VCaP (cell line): ENCODE data around the gene LRRC27.

ENCODE experiments used
- H3K27ac ChIP-seq: fragments of 450-650 bp; 2 replicates; pipeline ENCODE4 v1.5.1; 2017
- TF ChIP-seq, protein P1 (sequence below): fragments of 450-650 bp; conservative IDR thresholded peaks from 2 replicates; pipeline ENCODE4 v1.5.1; 2017; ENCODE audit warnings: mild to moderate bottlenecking, moderate library complexity

LRRC27 gene

DNA sequence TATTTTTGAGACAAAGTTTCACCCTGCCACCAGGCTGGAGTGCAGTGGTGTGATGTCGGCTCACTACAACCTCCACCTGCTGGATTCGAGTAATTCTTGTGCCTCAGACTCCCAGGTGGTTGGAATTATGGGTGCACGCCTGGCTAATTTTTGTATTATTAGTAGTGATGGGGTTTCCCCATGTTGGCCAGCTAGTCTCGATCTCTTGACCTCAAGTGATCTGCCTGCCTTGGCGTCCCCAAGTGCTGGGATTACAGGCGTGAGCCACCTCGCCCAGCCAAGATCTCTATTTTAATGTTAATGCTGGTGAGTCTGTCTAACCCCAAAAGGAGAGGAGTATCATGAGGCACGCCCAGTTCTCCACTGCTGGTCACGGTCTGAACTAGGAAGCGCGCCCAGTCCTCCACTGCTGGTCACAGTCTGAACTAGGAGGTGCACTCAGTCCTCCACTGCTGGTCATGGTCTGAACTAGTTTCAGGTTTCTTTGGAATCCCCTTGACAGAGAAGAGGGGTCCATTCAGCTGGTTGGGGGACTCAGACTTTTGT, 5.6 kb upstream of the LRRC27 start:
- TF ChIP-seq, protein P1, sequence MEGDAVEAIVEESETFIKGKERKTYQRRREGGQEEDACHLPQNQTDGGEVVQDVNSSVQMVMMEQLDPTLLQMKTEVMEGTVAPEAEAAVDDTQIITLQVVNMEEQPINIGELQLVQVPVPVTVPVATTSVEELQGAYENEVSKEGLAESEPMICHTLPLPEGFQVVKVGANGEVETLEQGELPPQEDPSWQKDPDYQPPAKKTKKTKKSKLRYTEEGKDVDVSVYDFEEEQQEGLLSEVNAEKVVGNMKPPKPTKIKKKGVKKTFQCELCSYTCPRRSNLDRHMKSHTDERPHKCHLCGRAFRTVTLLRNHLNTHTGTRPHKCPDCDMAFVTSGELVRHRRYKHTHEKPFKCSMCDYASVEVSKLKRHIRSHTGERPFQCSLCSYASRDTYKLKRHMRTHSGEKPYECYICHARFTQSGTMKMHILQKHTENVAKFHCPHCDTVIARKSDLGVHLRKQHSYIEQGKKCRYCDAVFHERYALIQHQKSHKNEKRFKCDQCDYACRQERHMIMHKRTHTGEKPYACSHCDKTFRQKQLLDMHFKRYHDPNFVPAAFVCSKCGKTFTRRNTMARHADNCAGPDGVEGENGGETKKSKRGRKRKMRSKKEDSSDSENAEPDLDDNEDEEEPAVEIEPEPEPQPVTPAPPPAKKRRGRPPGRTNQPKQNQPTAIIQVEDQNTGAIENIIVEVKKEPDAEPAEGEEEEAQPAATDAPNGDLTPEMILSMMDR, result no peak
- no peak overlapping the region for H3K27ac ChIP-seq

- TF ChIP-seq, protein P1, result no peak
- no peak overlapping the region for H3K27ac ChIP-seq
Measured at GRCh38 chr10:132326925-132327324, 5.1 kb upstream of the LRRC27 start.

DNA sequence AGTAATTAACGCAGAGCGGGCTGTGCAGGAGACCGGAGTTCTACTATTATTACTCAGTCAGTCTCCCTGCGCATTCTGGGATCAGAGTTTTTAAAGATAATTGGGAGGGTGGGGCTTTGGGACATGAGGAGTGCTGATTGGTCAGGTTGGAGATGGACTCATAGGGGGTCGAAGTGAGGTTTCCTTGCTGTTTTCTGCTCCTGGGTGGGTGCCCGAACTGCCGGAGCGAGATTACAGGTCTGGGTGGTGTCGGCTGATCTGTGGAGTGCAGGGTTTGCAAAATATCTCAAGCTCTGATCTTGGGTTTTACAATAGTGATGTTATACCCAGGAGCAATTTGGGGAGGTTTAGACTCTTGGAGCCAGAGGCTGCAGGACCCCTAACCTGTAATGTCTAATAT, 3.9 kb upstream of the LRRC27 start:
- TF ChIP-seq, protein P1, result no peak
- H3K27ac ChIP-seq, result no peak overlapping the region

GRCh38 chr10:132328738-132329137, 3.3 kb upstream of the LRRC27 start:
- no peak overlapping the region for H3K27ac ChIP-seq

DNA sequence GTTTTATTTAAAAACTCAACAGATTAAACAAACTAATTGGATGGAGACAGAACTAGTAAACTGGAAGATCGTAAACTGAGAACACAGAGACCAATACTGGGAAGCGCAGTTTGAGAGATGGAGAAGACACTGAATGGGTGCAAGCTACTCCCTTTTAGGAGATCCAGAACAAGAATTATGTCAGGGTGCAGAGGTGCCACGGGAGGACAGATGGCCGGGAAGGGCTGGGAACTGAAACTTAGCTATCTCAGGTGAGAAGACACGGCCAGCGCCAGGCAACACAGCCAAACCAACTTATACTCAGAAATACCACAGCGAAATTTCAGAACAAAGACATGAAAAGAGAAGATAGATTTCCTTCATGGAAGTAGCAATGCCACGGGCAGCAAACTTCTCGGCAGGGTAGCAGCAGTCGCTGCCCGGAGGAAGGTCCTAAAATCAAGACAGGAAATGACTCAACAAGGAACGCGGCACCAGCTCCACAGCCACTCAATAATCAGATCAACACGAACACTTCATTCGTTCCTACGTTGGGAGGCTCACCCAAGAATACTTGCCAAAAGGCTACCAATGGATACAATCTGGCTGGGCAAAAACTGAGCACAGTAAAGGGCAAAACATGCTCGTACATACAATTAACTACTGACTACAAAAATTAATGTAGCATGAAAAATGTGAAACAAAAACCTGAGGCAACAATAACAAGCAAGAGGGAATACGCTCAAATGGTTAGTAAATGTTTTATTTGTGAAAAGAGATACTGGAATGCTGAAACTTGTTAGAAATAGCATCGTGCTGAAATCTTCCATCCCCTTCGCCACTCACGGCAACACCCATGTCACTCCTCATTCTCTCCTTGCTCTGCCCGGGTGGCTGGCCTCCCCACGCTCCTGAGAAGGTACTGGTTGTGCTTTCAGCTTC, 2.2 kb upstream of the LRRC27 start:
- TF ChIP-seq, protein P1, result no peak
- peak overlapping the region; percentile 74 for H3K27ac ChIP-seq

More at GRCh38 chr10:132328738-132329137, 3.3 kb upstream of the LRRC27 start:
- TF ChIP-seq, protein P1, result no peak

- H3K27ac ChIP-seq, result peak overlapping the region; percentile 74
- TF ChIP-seq, protein P1, result no peak
Measured at GRCh38 chr10:132330486-132330833, 1.5 kb upstream of the LRRC27 start.

DNA sequence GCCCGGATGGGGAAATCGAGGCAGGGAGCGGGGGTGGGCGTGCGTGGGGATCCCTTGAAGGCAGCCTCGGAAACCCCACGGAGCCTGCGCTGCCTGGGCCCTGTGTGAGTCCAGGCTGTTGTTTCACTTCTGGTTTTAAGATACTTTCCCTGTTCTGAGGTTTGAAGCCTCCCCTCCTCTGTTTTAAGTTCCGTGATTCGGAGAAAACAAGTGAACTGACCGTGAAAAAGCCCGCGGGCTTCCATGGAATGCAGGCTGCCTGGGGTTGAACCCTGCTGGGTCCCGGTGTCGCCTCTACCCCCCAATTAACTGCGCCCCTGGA, 401 bp downstream of the LRRC27 start:
- peak overlapping the region; percentile 75 for H3K27ac ChIP-seq
- TF ChIP-seq, protein P1, result no peak
